LNCAP (cell line): ENCODE data around the gene STYXL2.

Experiments
- CTCF ChIP-seq: fragments of 450-650 bp; IDR thresholded peaks from 2 replicates; pipeline ENCODE4 v1.5.1; 2017; ENCODE audit warnings: mild to moderate bottlenecking

Gene STYXL2

DNA sequence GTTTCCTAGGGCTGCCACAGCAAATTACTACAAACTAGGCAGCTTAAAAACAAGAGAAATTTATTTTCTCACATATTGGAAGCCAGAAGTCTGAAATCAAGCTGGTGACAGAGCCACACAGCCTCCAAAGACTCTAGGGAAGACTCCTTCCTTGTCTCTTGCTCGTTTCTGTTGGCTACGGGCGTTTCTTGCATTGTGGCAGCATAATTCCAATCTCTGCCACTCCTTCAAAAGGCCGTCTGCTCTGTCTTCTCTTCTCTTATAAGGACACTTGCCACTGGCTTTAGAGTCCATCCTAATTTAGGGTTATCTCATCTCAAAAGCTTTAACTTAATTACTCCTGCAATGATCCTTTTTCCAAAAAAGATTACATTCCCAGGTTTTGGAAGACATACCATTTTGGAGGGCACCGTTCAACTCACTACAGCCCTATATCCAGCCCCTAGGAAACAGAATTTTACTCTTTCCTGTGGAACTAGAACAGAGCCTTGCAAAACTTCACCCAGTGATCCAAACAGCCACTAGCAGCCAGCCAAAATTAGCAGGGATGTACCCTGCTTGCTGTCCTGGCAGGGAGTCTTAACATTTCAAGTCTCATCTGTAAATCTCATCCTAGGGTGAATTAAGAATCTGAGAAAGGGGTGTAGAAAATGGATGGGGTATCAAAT is 9.2 kb downstream of the STYXL2 start:
- no peak for TF ChIP-seq CTCF

DNA sequence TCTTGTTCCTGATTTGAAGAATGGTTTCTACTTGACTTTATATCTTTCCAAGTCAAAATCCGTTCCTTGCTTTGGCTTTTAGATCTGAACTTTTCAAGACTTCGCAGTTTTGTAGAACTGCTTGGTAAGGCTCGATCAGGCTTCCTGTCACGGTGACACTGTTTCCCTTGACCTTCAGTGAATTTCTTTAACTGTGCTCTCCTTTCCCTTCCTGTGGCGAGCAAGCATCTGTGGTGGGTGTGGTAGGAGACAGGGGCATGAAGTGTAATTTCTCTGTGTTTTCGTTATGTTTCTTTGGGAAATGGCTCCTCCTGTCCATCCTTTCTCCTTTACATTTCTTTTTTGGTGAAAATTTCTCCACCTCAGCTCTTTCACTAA is 10.4 kb downstream of the STYXL2 start:
- TF ChIP-seq CTCF, result no peak

GRCh38 chr1:167105271-167106118 is 11.6 kb downstream of the STYXL2 start:
- TF ChIP-seq CTCF, result no peak

- TF ChIP-seq CTCF, result no peak
These were observed 12.2 kb downstream of the STYXL2 start for GRCh38 chr1:167106119-167106461.

DNA sequence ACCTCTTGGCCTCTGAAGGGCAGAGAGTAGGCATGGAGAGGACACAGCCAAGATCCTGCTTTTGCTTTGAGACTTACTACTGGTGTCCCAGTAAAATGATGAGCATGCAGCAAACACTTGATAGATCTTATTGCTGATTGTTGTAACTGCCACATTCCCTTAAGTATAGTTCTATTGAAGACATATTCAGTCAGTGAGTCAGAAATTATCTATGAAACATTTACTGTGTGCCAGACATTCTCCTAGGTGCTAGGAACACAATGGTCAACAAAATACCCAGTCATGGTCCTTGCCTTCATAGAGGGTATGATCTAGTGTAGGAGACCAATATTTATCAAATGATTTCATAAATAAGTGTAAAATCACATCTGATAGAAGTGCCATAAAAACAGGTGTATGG is 13.6 kb downstream of the STYXL2 start:
- no peak for TF ChIP-seq CTCF

DNA sequence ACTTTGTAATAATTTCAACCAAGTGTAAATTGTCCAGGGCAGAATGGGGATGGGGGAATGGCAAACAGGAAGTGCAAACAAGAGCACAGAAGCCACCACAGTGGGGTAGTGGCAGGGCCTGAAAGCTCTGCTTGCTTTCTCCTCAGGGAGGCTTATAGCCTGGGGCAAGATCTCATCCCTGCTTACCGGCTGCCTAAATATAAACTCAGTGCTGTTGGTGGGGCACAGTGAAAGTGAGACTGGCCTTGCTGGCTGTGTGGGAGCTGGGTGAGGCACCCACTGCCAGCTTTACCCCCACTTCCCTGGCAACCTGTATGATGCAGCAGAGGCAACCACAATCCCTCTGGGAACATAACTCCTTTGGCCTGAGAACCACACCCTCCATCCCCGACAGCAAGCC is 15.2 kb downstream of the STYXL2 start:
- TF ChIP-seq CTCF, result no peak

DNA sequence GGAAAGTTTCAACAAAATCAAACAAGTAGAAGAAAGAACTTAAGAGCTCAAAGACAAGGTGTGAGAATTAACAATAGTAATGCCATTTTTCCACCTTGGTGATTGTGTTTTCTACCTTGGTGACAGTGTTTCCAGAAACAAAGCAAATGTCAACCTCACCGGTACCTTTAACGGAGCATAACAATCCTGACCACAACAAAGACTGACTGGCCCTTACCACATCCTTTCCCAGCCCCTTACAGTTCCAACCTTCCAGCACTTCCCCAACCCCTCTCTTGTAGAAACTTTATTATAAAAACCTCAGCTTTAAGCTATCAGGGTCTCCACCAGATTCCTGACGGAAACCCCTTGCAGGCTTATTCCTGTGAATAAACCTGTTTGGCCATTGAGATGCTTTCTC is 16.7 kb downstream of the STYXL2 start:
- no peak for TF ChIP-seq CTCF
